ENCODE data around the gene RHAG.

Gene RHAG

GRCh38 chr6:49582529-49582928 lies 54.1 kb downstream of the RHAG start:
- H3K27me3 ChIP-seq (ENCODE audit: control insufficient read depth, low read length) = no peaks in the 10 kb centered on the region
- H3K27ac ChIP-seq (ENCODE audit: low read depth, low read length) = no peak overlapping the region
- no peak overlapping the region for H3K4me2 ChIP-seq (ENCODE audit: low read length)
- no peaks in the 10 kb centered on the region for H3K79me2 ChIP-seq (ENCODE audit: control insufficient read depth, low read length)
- H3F3A ChIP-seq (ENCODE audit: control insufficient read depth, insufficient read depth) = no peaks in the 10 kb centered on the region
- H3K4me3 ChIP-seq (ENCODE audit: low read length) = no peak overlapping the region
- no peaks in the 10 kb centered on the region for H3K9me3 ChIP-seq (ENCODE audit: control insufficient read depth, insufficient read depth, low read length)
- H4K20me1 ChIP-seq (ENCODE audit: control insufficient read depth, insufficient read depth, low read depth, low read length) = no peaks in the 10 kb centered on the region
- no peaks in the 10 kb centered on the region for H3K4me1 ChIP-seq (ENCODE audit: control insufficient read depth, low read length)
- no peaks in the 10 kb centered on the region for H3K36me3 ChIP-seq (ENCODE audit: control insufficient read depth, low read length)
- H3K9me2 ChIP-seq (replicated peaks; ENCODE audit: control insufficient read depth, low read length) = no peaks in the 10 kb centered on the region
- TF ChIP-seq CTCF (IDR thresholded peaks at IDR 0.05; ENCODE audit: low read depth, low read length, poor library complexity, severe bottlenecking) = no peak
- TF ChIP-seq EZH2phosphoT487 (IDR thresholded peaks at IDR 0.05; ENCODE audit: borderline replicate concordance, low read length) = no peak

- no peak overlapping the region for H3K4me2 ChIP-seq (ENCODE audit: low read length)
- no peaks in the 10 kb centered on the region for H4K20me1 ChIP-seq (ENCODE audit: control insufficient read depth, insufficient read depth, low read depth, low read length)
- no peaks in the 10 kb centered on the region for H3K36me3 ChIP-seq (ENCODE audit: control insufficient read depth, low read length)
- TF ChIP-seq EZH2phosphoT487 (IDR thresholded peaks at IDR 0.05; ENCODE audit: borderline replicate concordance, low read length) (no peak), CTCF (IDR thresholded peaks at IDR 0.05; ENCODE audit: low read depth, low read length, poor library complexity, severe bottlenecking) (no peak)
- no peaks in the 10 kb centered on the region for H3K4me1 ChIP-seq (ENCODE audit: control insufficient read depth, low read length)
- no peak overlapping the region for H3K27ac ChIP-seq (ENCODE audit: low read depth, low read length)
- no peaks in the 10 kb centered on the region for H3F3A ChIP-seq (ENCODE audit: control insufficient read depth, insufficient read depth)
- no peaks in the 10 kb centered on the region for H3K79me2 ChIP-seq (ENCODE audit: control insufficient read depth, low read length)
- no peaks in the 10 kb centered on the region for H3K9me3 ChIP-seq (ENCODE audit: control insufficient read depth, insufficient read depth, low read length)
- no peaks in the 10 kb centered on the region for H3K27me3 ChIP-seq (ENCODE audit: control insufficient read depth, low read length)
- no peaks in the 10 kb centered on the region for H3K9me2 ChIP-seq (replicated peaks; ENCODE audit: control insufficient read depth, low read length)
- no peak overlapping the region for H3K4me3 ChIP-seq (ENCODE audit: low read length)
Observed at GRCh38 chr6:49579649-49580048, 57.0 kb downstream of the RHAG start.

GRCh38 chr6:49576618-49577017 lies 60.0 kb downstream of the RHAG start:
- no peaks in the 10 kb centered on the region for H3F3A ChIP-seq (ENCODE audit: control insufficient read depth, insufficient read depth)
- no peaks in the 10 kb centered on the region for H4K20me1 ChIP-seq (ENCODE audit: control insufficient read depth, insufficient read depth, low read depth, low read length)
- H3K4me2 ChIP-seq (ENCODE audit: low read length) = no peak overlapping the region
- no peaks in the 10 kb centered on the region for H3K9me3 ChIP-seq (ENCODE audit: control insufficient read depth, insufficient read depth, low read length)
- H3K4me3 ChIP-seq (ENCODE audit: low read length) = no peak overlapping the region
- TF ChIP-seq EZH2phosphoT487 (IDR thresholded peaks at IDR 0.05; ENCODE audit: borderline replicate concordance, low read length) (no peak), CTCF (IDR thresholded peaks at IDR 0.05; ENCODE audit: low read depth, low read length, poor library complexity, severe bottlenecking) (no peak)
- no peaks in the 10 kb centered on the region for H3K9me2 ChIP-seq (replicated peaks; ENCODE audit: control insufficient read depth, low read length)
- no peak overlapping the region for H3K27ac ChIP-seq (ENCODE audit: low read depth, low read length)
- H3K79me2 ChIP-seq (ENCODE audit: control insufficient read depth, low read length) = no peaks in the 10 kb centered on the region
- no peaks in the 10 kb centered on the region for H3K4me1 ChIP-seq (ENCODE audit: control insufficient read depth, low read length)
- H3K36me3 ChIP-seq (ENCODE audit: control insufficient read depth, low read length) = no peaks in the 10 kb centered on the region
- H3K27me3 ChIP-seq (ENCODE audit: control insufficient read depth, low read length) = no peaks in the 10 kb centered on the region
